HCT116 (cell line): Measurements from ENCODE around the gene ADAMTS19.

ENCODE experiments used
- SIN3A ChIP-seq: IDR thresholded peaks from 2 replicates; pipeline ENCODE4 v1.6.1; 2012; ENCODE audit warnings: low read depth
- ZNF274 ChIP-seq: fragments of 200-500 bp; sonication (Bioruptor generic); IDR thresholded peaks from 2 replicates; pipeline ENCODE4 v1.6.1; 2014; ENCODE audit warnings: mild to moderate bottlenecking, low read depth, low read length, inconsistent platforms
- TF ChIP-seq, protein P1 (sequence below), 3 experiments: fragments of 200-600 bp in 1 of 3; sonication (generic) in 1 of 3; IDR thresholded peaks in 2 of 3; conservative IDR thresholded peaks in 1 of 3; 2 replicates each; pipeline ENCODE4 v1.5.1; 2012 to 2017; ENCODE audit warnings: low read depth in 2 of 3, low read length in 2 of 3, antibody characterized with exemption in 1 of 3, borderline replicate concordance in 1 of 3, control low read depth in 1 of 3, mild to moderate bottlenecking in 1 of 3, mixed read lengths in 1 of 3, mixed run types in 1 of 3, moderate library complexity in 1 of 3; ENCODE audit not compliant: insufficient read depth in 1 of 3

DNA sequence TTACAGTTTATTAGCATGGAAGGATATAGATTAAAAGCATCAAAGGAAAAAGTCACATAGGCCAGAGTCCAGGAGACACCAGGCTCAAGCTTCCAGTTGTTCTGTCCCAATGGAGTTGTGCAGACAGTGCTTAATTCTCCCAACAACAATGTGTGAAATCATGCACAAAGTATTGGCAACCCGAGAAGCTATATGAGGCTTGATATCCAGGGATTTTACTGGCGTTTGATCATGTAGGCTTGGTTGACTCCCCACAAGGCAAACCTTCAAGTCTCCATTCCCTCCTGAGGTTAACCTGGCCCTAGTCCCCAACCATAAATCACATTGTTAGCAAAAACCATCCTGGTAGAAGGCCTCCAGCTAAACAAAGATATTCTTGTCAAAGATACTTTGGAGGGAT lies 141.5 kb downstream of the ADAMTS19 start:
- TF ChIP-seq ZNF274 (no peak), SIN3A (no peak)
- TF ChIP-seq, protein P1, sequence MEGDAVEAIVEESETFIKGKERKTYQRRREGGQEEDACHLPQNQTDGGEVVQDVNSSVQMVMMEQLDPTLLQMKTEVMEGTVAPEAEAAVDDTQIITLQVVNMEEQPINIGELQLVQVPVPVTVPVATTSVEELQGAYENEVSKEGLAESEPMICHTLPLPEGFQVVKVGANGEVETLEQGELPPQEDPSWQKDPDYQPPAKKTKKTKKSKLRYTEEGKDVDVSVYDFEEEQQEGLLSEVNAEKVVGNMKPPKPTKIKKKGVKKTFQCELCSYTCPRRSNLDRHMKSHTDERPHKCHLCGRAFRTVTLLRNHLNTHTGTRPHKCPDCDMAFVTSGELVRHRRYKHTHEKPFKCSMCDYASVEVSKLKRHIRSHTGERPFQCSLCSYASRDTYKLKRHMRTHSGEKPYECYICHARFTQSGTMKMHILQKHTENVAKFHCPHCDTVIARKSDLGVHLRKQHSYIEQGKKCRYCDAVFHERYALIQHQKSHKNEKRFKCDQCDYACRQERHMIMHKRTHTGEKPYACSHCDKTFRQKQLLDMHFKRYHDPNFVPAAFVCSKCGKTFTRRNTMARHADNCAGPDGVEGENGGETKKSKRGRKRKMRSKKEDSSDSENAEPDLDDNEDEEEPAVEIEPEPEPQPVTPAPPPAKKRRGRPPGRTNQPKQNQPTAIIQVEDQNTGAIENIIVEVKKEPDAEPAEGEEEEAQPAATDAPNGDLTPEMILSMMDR (IDR thresholded peaks at IDR 0.05 in 2 of 3, conservative IDR thresholded peaks at IDR 0.05 in 1 of 3; ENCODE audit: borderline replicate concordance in 1 of 3, insufficient read depth in 1 of 3, low read depth in 2 of 3, low read length in 2 of 3) = no peak
